GM10248 (cell line): ENCODE data around the gene SASH3.

Source experiments
- CTCF ChIA-PET: fragments of 300-600 bp; sonication (Branson Sonifier 250); formaldehyde crosslinking; extraction: SDS; loops from one replicate; lab custom pipeline; 2021; ENCODE audit warnings: antibody characterized with exemption; lab: Yijun Ruan, JAX
- POLR2A ChIA-PET: fragments of 350-650 bp; sonication (Branson Sonifier 250); formaldehyde crosslinking; extraction: SDS; loops from one replicate; lab custom pipeline; 2020; ENCODE audit warnings: antibody characterized with exemption; lab: Yijun Ruan, JAX
- DNase-seq: peaks from one replicate; pipeline ENCODE4 v3.0.0; 2012; ENCODE audit errors: extremely low spot score
- CTCF ChIP-seq: IDR thresholded peaks from 2 replicates; pipeline ENCODE4 v1.5.1; 2012; ENCODE audit warnings: mild to moderate bottlenecking, low read depth; ENCODE audit errors: extremely low read depth, missing control alignments, control extremely low read depth

The SASH3 gene

DNA sequence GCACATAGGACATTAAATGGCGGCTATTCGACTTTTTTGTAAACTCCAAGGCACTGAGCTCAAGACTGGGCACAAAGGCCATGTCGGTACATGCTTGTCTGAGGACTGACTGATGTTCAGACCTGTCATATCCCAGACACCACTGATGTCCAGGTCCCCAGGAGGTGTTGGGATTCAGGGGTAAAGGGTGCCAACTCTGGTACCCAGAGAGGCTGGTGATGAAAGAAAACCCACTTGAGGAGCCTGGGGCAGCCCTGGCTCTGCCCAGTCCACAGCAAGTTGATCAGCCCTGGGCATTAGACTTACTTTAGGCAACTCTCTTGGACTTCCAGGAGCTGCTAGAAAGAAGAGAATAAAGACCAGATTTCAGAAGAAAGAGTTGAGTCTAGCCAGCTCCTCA lies 18.7 kb downstream of the SASH3 start:
- CTCF ChIA-PET = interaction anchor here (0.7 to 1.3 kb wide), 4 partner anchors 10 to 72 kb away, joined by 3 read pairs; no protein-coding TSS in a partner anchor
- POLR2A ChIA-PET = no interaction called here

DNA sequence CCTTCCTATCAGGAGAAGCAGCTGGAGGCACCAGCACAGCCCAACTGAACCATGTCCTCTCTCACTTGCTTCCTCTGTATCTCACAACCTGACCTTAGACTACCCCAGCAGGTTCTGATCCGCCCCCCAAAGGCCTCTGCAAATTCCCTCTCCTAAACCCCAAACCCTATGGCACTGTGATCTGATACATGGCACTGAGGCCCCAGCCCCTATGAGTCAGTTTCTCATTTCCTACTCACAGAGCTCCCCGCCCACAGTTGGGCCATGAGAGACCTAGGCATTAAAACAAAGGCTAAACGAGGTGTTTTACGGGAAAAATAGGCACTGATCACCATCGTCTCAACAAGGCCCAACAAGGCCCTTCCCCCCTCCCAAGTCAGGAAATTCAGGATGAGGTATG lies 19.1 kb downstream of the SASH3 start:
- CTCF ChIA-PET = interaction anchor here (0.7 to 1.0 kb wide), 2 partner anchors 15 to 25 kb away, joined by 3 read pairs; no protein-coding TSS in a partner anchor
- POLR2A ChIA-PET = no interaction called here
- no peak for DNase-seq
- TF ChIP-seq CTCF = no peak

More for the DNA sequence above, 18.7 kb downstream of the SASH3 start:
- no peak for DNase-seq
- TF ChIP-seq CTCF = no peak

DNA sequence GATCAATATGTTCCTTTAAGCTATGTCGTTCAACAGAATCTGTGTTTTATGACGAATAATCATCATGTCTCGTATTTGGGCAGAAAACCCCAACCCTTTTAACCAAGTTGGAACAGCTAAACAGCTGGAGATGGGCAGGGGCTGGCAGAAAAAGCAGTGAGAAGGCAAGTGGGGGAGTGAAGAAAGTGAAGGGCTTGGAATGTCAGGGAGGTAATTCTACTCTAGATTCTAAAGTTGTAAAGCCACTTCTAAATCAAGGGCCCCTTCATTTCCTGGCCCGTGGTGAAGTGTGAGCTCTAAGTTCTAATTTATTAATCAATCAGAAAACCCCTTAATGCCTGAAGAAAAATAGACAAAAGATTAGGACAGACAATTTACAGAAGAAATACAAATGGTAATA lies 20.4 kb downstream of the SASH3 start:
- no peak for DNase-seq
- ChIA-PET POLR2A (no interaction called here), CTCF (interaction anchor here (0.9 to 1.1 kb wide), 3 partner anchors 22 to 125 kb away, joined by 3 to 4 read pairs (median 3); no protein-coding TSS in a partner anchor)
- TF ChIP-seq CTCF = no peak

GRCh38 chrX:129802863-129803262 lies 23.1 kb downstream of the SASH3 start:
- TF ChIP-seq CTCF = no peak

GRCh38 chrX:129804806-129805205 lies 25.1 kb downstream of the SASH3 start:
- DNase-seq = no peak
- POLR2A ChIA-PET = no interaction called here
- no peak for TF ChIP-seq CTCF
- CTCF ChIA-PET = interaction anchor here (2.3 kb wide), 1 partner anchor 18 kb away, joined by 8 read pairs; no protein-coding TSS in a partner anchor

More at GRCh38 chrX:129802863-129803262, 23.1 kb downstream of the SASH3 start:
- CTCF ChIA-PET = interaction anchor here (0.9 kb wide), 1 partner anchor 32 kb away, joined by 3 read pairs; no protein-coding TSS in a partner anchor
- no peak for DNase-seq
- POLR2A ChIA-PET = no interaction called here

GRCh38 chrX:129808158-129808828 lies 28.5 kb downstream of the SASH3 start:
- TF ChIP-seq CTCF = no peak
- CTCF ChIA-PET = interaction anchor here (0.9 kb wide), 1 partner anchor 11 kb away, joined by 3 read pairs; no protein-coding TSS in a partner anchor
- DNase-seq = no peak
- POLR2A ChIA-PET = no interaction called here
